Body of pancreas (tissue), 4 donors: ENCODE results near the gene ANKRD40CL. TPM values are rescaled to one million over a fixed set of nuclear protein-coding genes. Genes with fewer than 3 reads are reported as not detected.
"Not testable (repeated sequence)": the region's sequence is repeated elsewhere in the genome, so short reads cannot be mapped to it uniquely, and the experiment has no call there.

Source experiments
- ATAC-seq: fragments of 150-250 bp; one replicate; pipeline ENCODE4 v1.9.1; 2016
- DNase-seq, 4 donors: peaks; one replicate each; pipeline ENCODE4 v3.0.0-alpha.2; 2019
- H3K27ac ChIP-seq, 4 donors: fragments of 200-600 bp; sonication (generic); 1 replicate in 3 of 4; 2 replicates in 1 of 4; pipeline versions ENCODE4 v1.5.1 to v1.6.1; 2016 to 2019; ENCODE audit warnings: mild to moderate bottlenecking in 1 of 4, mixed read lengths in 1 of 4, moderate library complexity in 1 of 4
- H3K27me3 ChIP-seq, 2 donors: fragments of 200-600 bp; sonication (generic); one replicate each; pipeline ENCODE4 v1.6.0; 2016; ENCODE audit warnings: mild to moderate bottlenecking in 1 of 2
- H3K36me3 ChIP-seq, 2 donors: fragments of 200-600 bp; sonication (generic); replicated peaks in 1 of 2; 2 replicates each; pipeline ENCODE4 v1.5.1; 2016; ENCODE audit warnings: low read depth in 2 of 2; ENCODE audit not compliant: insufficient read depth in 1 of 2
- H3K4me1 ChIP-seq: fragments of 200-600 bp; sonication (generic); one replicate; pipeline ENCODE4 v1.6.0; 2016
- H3K4me3 ChIP-seq, 2 donors: fragments of 200-600 bp; sonication (generic); 1 replicate in 1 of 2; 2 replicates in 1 of 2; pipeline ENCODE4 v1.5.1; 2016 to 2019
- H3K9me3 ChIP-seq, 3 donors: fragments of 200-600 bp; sonication (generic); 1 replicate in 2 of 3; 2 replicates in 1 of 3; pipeline ENCODE4 v1.5.1; 2016
- CTCF ChIP-seq, 7 experiments: fragments of 450-650 bp in 4 of 7; fragments of 200-600 bp in 3 of 7; sonication (generic) in 3 of 7; IDR thresholded peaks; one replicate each; pipeline ENCODE4 v1.5.1; 2016 to 2019; ENCODE audit warnings: antibody characterized with exemption in 7 of 7
- POLR2A ChIP-seq, 3 donors: fragments of 450-650 bp; IDR thresholded peaks; one replicate each; pipeline ENCODE4 v1.6.1; 2016; ENCODE audit warnings: antibody characterized with exemption in 3 of 3, mild to moderate bottlenecking in 2 of 3
- WGBS, 2 donors: methylation state at CpG; one replicate each; pipeline ENCODE4 v1.1.5; 2017; 5-methylcytosine and 5-hydroxymethylcytosine counted together
- intact Hi-C: fragments of 100-400 bp; cut with DNase I; formaldehyde crosslinking; loops from one replicate; pipeline ENCODE4 v1.15.1; 2023
- total RNA-seq, 2 donors: library from RNA; depleted of rRNA; stranded (reverse); fragments of >200 nt; gene quantifications; one replicate each; pipeline ENCODE4 v1.1.0, GENCODE V29; 2016

ANKRD40CL gene
- total RNA-seq, 2 donors from 2014 or later = 1.6 TPM; not detected in 1

- 96 to 97% methylated on average over 7 of the region's 7 CpGs for WGBS, 2 donors
- H3K4me1 ChIP-seq = peaks cover 26% of the 10 kb centered on the region
- H3K4me3 ChIP-seq = no peak overlapping the region
- ATAC-seq (no peak), DNase-seq (no peak)
- H3K27me3 ChIP-seq = no peaks in the 10 kb centered on the region
- intact Hi-C loops = no loop called here
- H3K9me3 ChIP-seq = no peaks in the 10 kb centered on the region
- TF ChIP-seq POLR2A (IDR thresholded peaks at IDR 0.05) (no peak), CTCF (IDR thresholded peaks at IDR 0.05) (no peak)
- H3K36me3 ChIP-seq = no peaks in the 10 kb centered on the region
- no peak overlapping the region for H3K27ac ChIP-seq
Measured at GRCh38 chr17:50808413-50808812, 41.1 kb upstream of the ANKRD40CL start.

DNA sequence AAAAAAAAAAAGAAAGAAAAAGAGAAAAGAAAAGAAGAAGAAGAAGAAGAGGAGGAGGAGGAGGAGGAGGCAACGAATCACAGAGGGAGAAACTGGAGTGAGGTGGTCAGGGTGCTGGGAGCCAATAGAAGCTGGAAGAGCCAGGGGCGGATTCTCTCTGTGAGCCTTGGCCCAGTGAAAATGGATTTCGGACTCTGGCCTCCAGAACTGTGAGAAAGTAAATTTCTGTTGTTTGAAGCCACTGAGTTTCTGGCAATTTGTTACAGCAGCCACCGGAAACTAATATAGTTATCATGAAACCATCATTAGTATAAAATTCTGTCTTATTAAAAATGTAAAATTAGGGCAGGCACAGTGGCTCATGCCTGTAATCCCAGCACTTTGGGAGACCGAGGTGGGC is 40.4 kb upstream of the ANKRD40CL start:
- no peaks in the 10 kb centered on the region for H3K9me3 ChIP-seq
- ATAC-seq (no peak), DNase-seq (no peak)
- no peaks in the 10 kb centered on the region for H3K27me3 ChIP-seq
- TF ChIP-seq POLR2A (IDR thresholded peaks at IDR 0.05) (no peak), CTCF (IDR thresholded peaks at IDR 0.05) (no peak)
- no peak overlapping the region for H3K27ac ChIP-seq
- H3K4me1 ChIP-seq = peaks cover 26% of the 10 kb centered on the region
- WGBS, 2 donors = 76 to 85% methylated on average over 5 of the region's 5 CpGs
- intact Hi-C loops = no loop called here
- H3K36me3 ChIP-seq = no peaks in the 10 kb centered on the region
- no peak overlapping the region for H3K4me3 ChIP-seq

GRCh38 chr17:50807009-50807408 is 39.7 kb upstream of the ANKRD40CL start:
- Histone ChIP-seq H3K36me3 (no peaks in the 10 kb centered on the region), H3K27ac (no peak overlapping the region), H3K27me3 (no peaks in the 10 kb centered on the region), H3K4me3 (no peak overlapping the region), H3K4me1 (peaks cover 26% of the 10 kb centered on the region), H3K9me3 (no peaks in the 10 kb centered on the region)
- TF ChIP-seq POLR2A (IDR thresholded peaks at IDR 0.05) = no peak
- TF ChIP-seq CTCF (IDR thresholded peaks at IDR 0.05) = no peak
- no peak for ATAC-seq
- no peak for DNase-seq
- 78 to 83% methylated on average over 2 of the region's 2 CpGs for WGBS, 2 donors
- intact Hi-C loops = no loop called here

DNA sequence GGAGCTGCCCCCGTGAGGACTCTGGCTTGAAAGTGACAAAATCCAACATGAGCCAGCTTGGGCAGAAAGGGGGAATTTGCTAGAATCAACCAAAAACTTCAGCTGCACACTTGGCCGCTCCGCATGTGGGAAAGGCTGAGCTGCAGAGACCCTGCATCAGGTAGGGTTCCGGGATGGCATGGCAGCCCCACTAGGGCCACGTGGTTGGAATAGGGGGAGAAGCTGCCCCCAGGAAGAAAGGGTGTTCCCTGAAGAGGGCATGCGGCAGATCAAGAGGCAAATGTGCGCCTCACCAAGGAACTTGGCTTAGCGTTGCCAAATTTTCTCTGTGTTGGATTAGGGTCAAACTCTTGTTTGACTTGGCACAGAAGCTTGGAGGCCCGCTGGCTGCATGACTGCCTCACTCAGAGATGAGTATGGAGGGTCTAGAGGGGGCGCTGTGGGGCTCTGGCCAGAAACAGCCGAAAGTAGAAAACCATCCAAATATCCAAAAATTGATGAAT is 38.9 kb upstream of the ANKRD40CL start:
- Histone ChIP-seq H3K36me3 (no peaks in the 10 kb centered on the region), H3K9me3 (no peaks in the 10 kb centered on the region), H3K27ac (peak overlapping the region in 3 of 4 donors; percentile 52 to 64 (median 58)), H3K4me3 (no peak overlapping the region), H3K4me1 (peaks cover 26% of the 10 kb centered on the region), H3K27me3 (no peaks in the 10 kb centered on the region)
- intact Hi-C loops = no loop called here
- 39 to 40% methylated on average over 9 to 11 of the region's 11 CpGs for WGBS, 2 donors
- ATAC-seq = peak; percentile 52
- TF ChIP-seq CTCF (IDR thresholded peaks at IDR 0.05) = peak in 3 of 7 experiments; percentile 15 to 31 (median 25)
- TF ChIP-seq POLR2A (IDR thresholded peaks at IDR 0.05) = no peak
- peak; percentile 37 to 73 (median 64) for DNase-seq

- no peaks in the 10 kb centered on the region for H3K27me3 ChIP-seq
- 33 to 50% methylated on average over 1 to 6 of the region's 6 CpGs for WGBS, 2 donors
- intact Hi-C loops = no loop called here
- peaks cover 26% of the 10 kb centered on the region for H3K4me1 ChIP-seq
- peak overlapping the region; percentile 32 to 64 (median 55) for H3K27ac ChIP-seq
- H3K36me3 ChIP-seq = no peaks in the 10 kb centered on the region
- no peak overlapping the region for H3K4me3 ChIP-seq
- H3K9me3 ChIP-seq = no peaks in the 10 kb centered on the region
- DNase-seq (peak; percentile 73 to 90 (median 88)), ATAC-seq (peak; percentile 90)
- TF ChIP-seq POLR2A (IDR thresholded peaks at IDR 0.05) = no peak
- TF ChIP-seq CTCF (IDR thresholded peaks at IDR 0.05) = peak in 1 of 7 experiments; percentile 1
Measured at GRCh38 chr17:50805486-50805885, 38.2 kb upstream of the ANKRD40CL start.

DNA sequence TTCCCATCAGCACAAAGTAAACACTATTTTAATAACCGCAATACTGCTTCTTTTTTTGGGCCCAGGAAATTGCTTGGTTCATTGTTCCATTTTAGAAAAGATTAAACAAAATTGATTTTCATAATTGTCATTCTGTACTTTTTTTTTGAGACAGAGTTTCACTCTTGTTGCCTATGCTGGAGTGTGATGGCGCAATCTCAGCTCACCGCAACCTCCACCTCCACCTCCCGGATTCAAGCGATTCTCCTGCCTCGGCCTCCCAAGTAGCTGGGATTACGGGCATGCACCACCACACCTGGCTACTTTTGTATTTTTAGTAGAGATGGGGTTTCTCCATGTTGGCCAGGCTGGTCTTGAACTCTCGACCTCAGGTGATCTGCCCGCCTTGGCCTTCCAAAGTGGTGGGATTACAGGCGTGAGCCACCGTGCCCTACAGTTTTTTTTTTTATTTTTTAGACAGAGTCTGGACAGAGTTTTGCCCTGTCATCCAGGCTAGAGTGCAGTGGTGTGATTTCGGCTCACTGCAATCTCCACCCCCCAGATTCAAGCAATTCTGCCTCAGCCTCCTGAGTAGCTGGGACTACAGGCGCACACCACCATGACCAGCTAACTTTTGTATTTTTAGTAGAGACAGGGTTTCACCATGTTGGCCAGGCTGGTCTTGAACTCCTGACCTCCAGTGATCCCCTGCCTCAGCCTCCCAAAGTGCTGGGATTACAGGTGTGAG is 37.6 kb upstream of the ANKRD40CL start:
- H3K27me3 ChIP-seq, H3K36me3 ChIP-seq, H3K4me3 ChIP-seq, DNase-seq, H3K9me3 ChIP-seq, intact Hi-C loops, ATAC-seq: not testable (repeated sequence)
- WGBS, 2 donors = 81 to 89% methylated on average over 13 of the region's 13 CpGs
- peak overlapping the region; percentile 32 to 64 (median 55) for H3K27ac ChIP-seq
- peaks cover 26% of the 10 kb centered on the region for H3K4me1 ChIP-seq
